SU-DHL-6 (cell line): ENCODE measurements around the gene ART4.

Experiments
- EZH2phosphoT487 ChIP-seq: fragments of 200-600 bp; sonication (generic), shearing (Covaris generic); conservative IDR thresholded peaks from 2 replicates; pipeline ENCODE4 v1.6.1; 2018; ENCODE audit warnings: mild to moderate bottlenecking, antibody characterized with exemption, low read length, moderate library complexity, mixed read lengths
- TF ChIP-seq, protein P1 (sequence below): fragments of 200-600 bp; sonication (generic); IDR thresholded peaks from one replicate; pipeline ENCODE4 v1.5.1; 2017; ENCODE audit warnings: antibody characterized with exemption, mild to moderate bottlenecking, low read length, moderate library complexity; ENCODE audit not compliant: insufficient read depth, poor library complexity, severe bottlenecking

DNA sequence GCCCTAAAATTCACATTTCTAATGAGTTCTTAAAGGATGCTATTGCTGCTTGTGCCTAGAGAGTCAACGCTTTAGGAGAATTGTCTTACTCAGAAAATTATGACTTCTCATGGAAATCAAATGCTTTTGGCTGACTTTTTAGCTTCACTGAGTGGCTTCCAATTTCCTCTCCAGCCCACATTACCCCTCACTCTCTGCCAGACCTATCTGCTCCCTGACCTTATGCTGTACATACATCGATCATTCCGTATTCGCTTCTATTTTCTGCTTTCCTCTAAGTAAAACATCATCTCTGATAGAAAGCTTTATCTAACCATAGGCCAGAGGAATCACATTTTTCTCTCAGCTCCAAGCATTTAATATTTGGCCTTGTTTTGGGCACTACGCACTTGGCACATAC lies 16.8 kb downstream of the ART4 start:
- TF ChIP-seq, protein P1, sequence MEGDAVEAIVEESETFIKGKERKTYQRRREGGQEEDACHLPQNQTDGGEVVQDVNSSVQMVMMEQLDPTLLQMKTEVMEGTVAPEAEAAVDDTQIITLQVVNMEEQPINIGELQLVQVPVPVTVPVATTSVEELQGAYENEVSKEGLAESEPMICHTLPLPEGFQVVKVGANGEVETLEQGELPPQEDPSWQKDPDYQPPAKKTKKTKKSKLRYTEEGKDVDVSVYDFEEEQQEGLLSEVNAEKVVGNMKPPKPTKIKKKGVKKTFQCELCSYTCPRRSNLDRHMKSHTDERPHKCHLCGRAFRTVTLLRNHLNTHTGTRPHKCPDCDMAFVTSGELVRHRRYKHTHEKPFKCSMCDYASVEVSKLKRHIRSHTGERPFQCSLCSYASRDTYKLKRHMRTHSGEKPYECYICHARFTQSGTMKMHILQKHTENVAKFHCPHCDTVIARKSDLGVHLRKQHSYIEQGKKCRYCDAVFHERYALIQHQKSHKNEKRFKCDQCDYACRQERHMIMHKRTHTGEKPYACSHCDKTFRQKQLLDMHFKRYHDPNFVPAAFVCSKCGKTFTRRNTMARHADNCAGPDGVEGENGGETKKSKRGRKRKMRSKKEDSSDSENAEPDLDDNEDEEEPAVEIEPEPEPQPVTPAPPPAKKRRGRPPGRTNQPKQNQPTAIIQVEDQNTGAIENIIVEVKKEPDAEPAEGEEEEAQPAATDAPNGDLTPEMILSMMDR, result no peak
- no peak for TF ChIP-seq EZH2phosphoT487
